Esophagus squamous epithelium (tissue), 5 donors: ENCODE results near the gene PUS7. TPM values are rescaled to one million over a fixed set of nuclear protein-coding genes. Genes with fewer than 3 reads are reported as not detected.

Source experiments
- DNase-seq: peaks from one replicate; lab custom pipeline; 2025; lab: John Stamatoyannopoulos, UW
- H3K27ac ChIP-seq, 4 donors: fragments of 200-600 bp; sonication (generic); one replicate each; pipeline ENCODE4 v1.5.1; 2016 to 2019; ENCODE audit warnings: mild to moderate bottlenecking in 1 of 4
- H3K27me3 ChIP-seq, 4 donors: fragments of 200-600 bp; sonication (generic); 1 replicate in 3 of 4; 2 replicates in 1 of 4; pipeline versions ENCODE4 v1.5.1 to v1.6.0; 2017 to 2021; ENCODE audit warnings: antibody characterized with exemption in 1 of 4
- H3K36me3 ChIP-seq, 3 donors: fragments of 200-600 bp; sonication (generic); one replicate each; pipeline ENCODE4 v1.5.1; 2016 to 2019
- H3K4me1 ChIP-seq, 3 donors: fragments of 200-600 bp; sonication (generic); one replicate each; pipeline ENCODE4 v1.5.1; 2017 to 2019
- H3K4me3 ChIP-seq, 4 donors: fragments of 200-600 bp; sonication (generic); 1 replicate in 3 of 4; 2 replicates in 1 of 4; pipeline ENCODE4 v1.5.1; 2016 to 2019; ENCODE audit warnings: mild to moderate bottlenecking in 2 of 4, moderate library complexity in 1 of 4
- H3K9me3 ChIP-seq, 3 donors: fragments of 200-600 bp; sonication (generic); one replicate each; pipeline ENCODE4 v1.5.1; 2016 to 2019
- POLR2A ChIP-seq, 4 donors: fragments of 450-650 bp; IDR thresholded peaks; one replicate each; pipeline ENCODE4 v1.6.1; 2017; ENCODE audit warnings: antibody characterized with exemption in 4 of 4, mild to moderate bottlenecking in 4 of 4, moderate library complexity in 3 of 4
- WGBS, 2 donors: methylation state at CpG; one replicate each; pipeline ENCODE4 v1.1.5; 2018; 5-methylcytosine and 5-hydroxymethylcytosine counted together
- intact Hi-C: fragments of 100-400 bp; cut with DNase I; formaldehyde crosslinking; loops from one replicate; pipeline ENCODE4 v1.15.0; 2022
- total RNA-seq, 4 donors: library from RNA; depleted of rRNA; stranded (reverse); fragments of >200 nt; gene quantifications; one replicate each; pipeline ENCODE4 v1.1.0, GENCODE V29; 2016
- TF ChIP-seq, protein P1 (sequence below), 6 experiments: fragments of 450-650 bp in 4 of 6; fragments of 200-600 bp in 2 of 6; sonication (generic) in 2 of 6; IDR thresholded peaks; one replicate each; pipeline ENCODE4 v1.5.1; 2016 to 2019; ENCODE audit warnings: antibody characterized with exemption in 6 of 6, mild to moderate bottlenecking in 4 of 6, moderate library complexity in 4 of 6
- donor health status: DM: yes; HTN: yes; CAD: no.

The PUS7 gene
- total RNA-seq, 4 donors from 2014 or later, result 9.6 to 33.0 (median 23.1) TPM

DNA sequence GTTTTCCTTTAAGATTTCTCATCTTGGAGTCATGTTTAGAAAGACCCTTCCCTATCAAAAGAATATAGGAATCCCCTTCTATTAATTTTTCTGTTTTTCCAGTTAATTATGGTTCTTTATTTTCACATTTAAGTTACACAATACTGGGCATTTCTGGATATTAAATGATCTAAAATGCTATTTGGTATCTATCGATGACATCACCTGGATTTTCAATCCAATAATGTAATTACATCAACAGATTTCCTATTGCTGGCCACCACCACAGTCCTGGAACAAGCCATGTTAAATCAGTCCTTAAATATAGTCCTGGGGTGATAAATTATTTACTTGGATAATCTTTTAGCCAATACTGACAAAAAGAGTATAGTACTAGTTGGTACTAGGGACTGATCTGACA lies 48.0 kb downstream of the PUS7 start:
- 95 to 100% methylated on average over 1 of the region's 1 CpG for WGBS, 2 donors
- no peaks in the 10 kb centered on the region for H3K4me1 ChIP-seq
- intact Hi-C loops, result no loop called here
- no peak for DNase-seq
- TF ChIP-seq, protein P1, sequence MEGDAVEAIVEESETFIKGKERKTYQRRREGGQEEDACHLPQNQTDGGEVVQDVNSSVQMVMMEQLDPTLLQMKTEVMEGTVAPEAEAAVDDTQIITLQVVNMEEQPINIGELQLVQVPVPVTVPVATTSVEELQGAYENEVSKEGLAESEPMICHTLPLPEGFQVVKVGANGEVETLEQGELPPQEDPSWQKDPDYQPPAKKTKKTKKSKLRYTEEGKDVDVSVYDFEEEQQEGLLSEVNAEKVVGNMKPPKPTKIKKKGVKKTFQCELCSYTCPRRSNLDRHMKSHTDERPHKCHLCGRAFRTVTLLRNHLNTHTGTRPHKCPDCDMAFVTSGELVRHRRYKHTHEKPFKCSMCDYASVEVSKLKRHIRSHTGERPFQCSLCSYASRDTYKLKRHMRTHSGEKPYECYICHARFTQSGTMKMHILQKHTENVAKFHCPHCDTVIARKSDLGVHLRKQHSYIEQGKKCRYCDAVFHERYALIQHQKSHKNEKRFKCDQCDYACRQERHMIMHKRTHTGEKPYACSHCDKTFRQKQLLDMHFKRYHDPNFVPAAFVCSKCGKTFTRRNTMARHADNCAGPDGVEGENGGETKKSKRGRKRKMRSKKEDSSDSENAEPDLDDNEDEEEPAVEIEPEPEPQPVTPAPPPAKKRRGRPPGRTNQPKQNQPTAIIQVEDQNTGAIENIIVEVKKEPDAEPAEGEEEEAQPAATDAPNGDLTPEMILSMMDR (IDR thresholded peaks at IDR 0.05), result no peak
- no peak for TF ChIP-seq POLR2A (IDR thresholded peaks at IDR 0.05)
- no peak overlapping the region for H3K4me3 ChIP-seq
- no peaks in the 10 kb centered on the region for H3K9me3 ChIP-seq
- no peaks in the 10 kb centered on the region for H3K27me3 ChIP-seq
- no peak overlapping the region for H3K27ac ChIP-seq
- peaks cover 0 to 35% (median 0%) of the 10 kb centered on the region in 3 donors for H3K36me3 ChIP-seq

DNA sequence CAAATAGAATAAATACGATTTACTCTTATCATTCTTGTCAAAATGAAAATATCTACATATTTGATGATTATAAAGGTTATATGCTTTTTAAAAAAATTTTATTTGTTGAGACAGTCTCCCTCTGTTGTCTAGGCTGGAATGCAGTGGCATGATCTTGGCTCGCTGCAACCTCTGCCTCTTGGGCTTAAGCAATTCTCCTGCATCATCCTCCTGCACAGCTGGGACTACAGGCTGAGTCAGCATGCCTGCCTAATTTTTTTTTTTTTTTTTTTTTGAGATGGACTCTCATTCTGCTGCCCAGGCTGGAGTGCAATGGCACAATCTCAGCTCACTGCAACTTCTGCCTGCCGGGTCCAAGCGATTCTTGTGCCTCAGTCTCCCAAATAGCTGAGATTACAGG lies 48.9 kb downstream of the PUS7 start:
- TF ChIP-seq, protein P1 (IDR thresholded peaks at IDR 0.05), result no peak
- TF ChIP-seq POLR2A (IDR thresholded peaks at IDR 0.05), result no peak
- no peak overlapping the region for H3K27ac ChIP-seq
- intact Hi-C loops, result no loop called here
- H3K4me1 ChIP-seq, result no peaks in the 10 kb centered on the region
- no peaks in the 10 kb centered on the region for H3K27me3 ChIP-seq
- no peak overlapping the region for H3K4me3 ChIP-seq
- 51 to 64% methylated on average over 4 of the region's 4 CpGs for WGBS, 2 donors
- DNase-seq, result no peak
- H3K9me3 ChIP-seq, result no peaks in the 10 kb centered on the region
- peaks cover 0 to 30% (median 0%) of the 10 kb centered on the region in 3 donors for H3K36me3 ChIP-seq

DNA sequence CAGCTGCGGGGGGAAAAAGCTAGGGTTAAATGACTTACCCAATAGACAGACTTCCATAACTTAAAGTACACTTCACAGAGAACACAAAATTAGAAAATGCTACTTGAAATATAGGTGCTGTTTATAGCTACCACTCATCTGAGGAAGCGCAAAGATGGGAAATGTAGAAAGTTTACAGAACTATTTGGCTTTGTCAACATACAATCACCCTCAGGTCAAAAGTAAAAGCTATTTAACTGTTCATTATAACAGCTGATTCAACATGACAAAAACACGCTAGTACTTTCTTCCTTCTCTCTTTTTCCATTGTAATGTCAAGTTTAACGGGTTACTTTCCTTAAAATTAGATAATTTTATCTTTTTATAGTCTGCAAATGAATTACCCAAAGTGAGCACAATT lies 51.2 kb downstream of the PUS7 start:
- Histone ChIP-seq H3K27me3 (no peaks in the 10 kb centered on the region), H3K9me3 (no peaks in the 10 kb centered on the region), H3K27ac (no peak overlapping the region), H3K4me1 (no peaks in the 10 kb centered on the region), H3K36me3 (peaks cover 0 to 27% (median 0%) of the 10 kb centered on the region in 3 donors), H3K4me3 (no peak overlapping the region)
- 90 to 93% methylated on average over 4 of the region's 4 CpGs for WGBS, 2 donors
- no peak for DNase-seq
- intact Hi-C loops, result no loop called here
- TF ChIP-seq POLR2A (IDR thresholded peaks at IDR 0.05), result no peak
- TF ChIP-seq, protein P1 (IDR thresholded peaks at IDR 0.05), result no peak

DNA sequence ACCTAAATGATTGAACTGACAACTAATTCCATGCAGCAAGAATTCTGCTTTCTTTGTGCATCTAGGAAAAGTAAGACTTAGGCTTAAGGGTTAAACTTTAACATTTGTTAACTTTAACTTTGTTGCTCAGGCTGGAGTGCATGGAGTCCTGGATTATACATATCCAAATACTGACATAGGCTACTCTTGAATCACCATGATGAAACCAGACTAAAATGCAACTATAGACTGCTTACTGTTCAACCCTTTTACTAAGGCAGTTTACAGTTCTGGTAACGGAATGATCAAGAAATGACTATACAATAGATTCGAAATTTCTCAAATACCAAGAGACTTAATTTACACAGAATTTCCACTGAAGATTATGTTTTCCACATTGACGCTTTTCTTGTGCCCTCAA lies 52.0 kb downstream of the PUS7 start:
- Histone ChIP-seq H3K27me3 (no peaks in the 10 kb centered on the region), H3K9me3 (no peaks in the 10 kb centered on the region), H3K27ac (no peak overlapping the region), H3K4me3 (no peak overlapping the region), H3K4me1 (no peaks in the 10 kb centered on the region), H3K36me3 (peaks cover 0 to 28% (median 0%) of the 10 kb centered on the region in 3 donors)
- DNase-seq, result no peak
- TF ChIP-seq, protein P1 (IDR thresholded peaks at IDR 0.05), result no peak
- TF ChIP-seq POLR2A (IDR thresholded peaks at IDR 0.05), result no peak
- WGBS, 2 donors, result 88 to 97% methylated on average over 3 of the region's 3 CpGs
- intact Hi-C loops, result no loop called here

DNA sequence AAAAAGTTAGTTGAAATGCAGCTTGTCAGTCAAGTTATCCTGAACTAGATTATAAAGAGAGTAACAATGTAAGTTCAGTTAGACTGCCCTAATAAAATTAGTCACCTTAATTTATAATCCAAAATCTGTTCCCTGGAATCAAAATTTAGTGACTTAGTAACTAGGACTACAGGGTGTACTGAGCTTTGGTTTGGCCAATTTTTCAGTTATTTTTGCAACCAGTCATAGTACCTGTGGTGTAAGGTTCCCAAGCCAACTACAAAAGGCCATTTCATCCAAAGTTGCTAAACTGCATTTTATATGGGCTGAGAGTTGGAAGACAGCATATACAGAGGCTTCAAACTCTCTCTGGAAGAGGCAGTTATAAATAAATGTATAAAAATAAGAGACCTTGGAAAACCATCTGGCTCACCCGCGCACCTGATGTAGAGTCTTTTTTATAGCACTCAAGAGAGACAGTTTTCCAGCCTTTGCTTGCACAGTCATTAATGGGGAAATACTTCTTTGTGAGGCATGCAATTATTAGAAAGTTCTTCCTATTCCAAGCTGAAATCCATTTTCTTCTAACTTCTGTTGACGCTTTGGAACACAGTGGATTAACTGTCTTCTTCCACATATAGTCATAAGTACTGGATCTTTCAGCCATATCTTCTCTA lies 59.2 kb downstream of the PUS7 start:
- Histone ChIP-seq H3K36me3 (peaks cover 6 to 71% (median 6%) of the 10 kb centered on the region in 3 donors), H3K27me3 (no peaks in the 10 kb centered on the region), H3K4me3 (no peak overlapping the region), H3K9me3 (no peaks in the 10 kb centered on the region), H3K4me1 (no peaks in the 10 kb centered on the region), H3K27ac (peak overlapping the region in 1 of 4 donors; percentile 13)
- TF ChIP-seq, protein P1 (IDR thresholded peaks at IDR 0.05), result no peak
- no peak for TF ChIP-seq POLR2A (IDR thresholded peaks at IDR 0.05)
- intact Hi-C loops, result no loop called here
- no peak for DNase-seq
- WGBS, 2 donors, result 86% methylated on average over 3 of the region's 3 CpGs
